Islet of Langerhans (tissue), 1 donor: ENCODE results near the gene USP49.
"Not testable (repeated sequence)": the region's sequence is repeated elsewhere in the genome, so short reads cannot be mapped to it uniquely, and the experiment has no call there.

Source experiments
- FAIRE-seq: peaks from one replicate; lab custom pipeline; 2011; peaks lifted over from hg19 to GRCh38; lab: Jason Lieb, UNC

Gene USP49

DNA sequence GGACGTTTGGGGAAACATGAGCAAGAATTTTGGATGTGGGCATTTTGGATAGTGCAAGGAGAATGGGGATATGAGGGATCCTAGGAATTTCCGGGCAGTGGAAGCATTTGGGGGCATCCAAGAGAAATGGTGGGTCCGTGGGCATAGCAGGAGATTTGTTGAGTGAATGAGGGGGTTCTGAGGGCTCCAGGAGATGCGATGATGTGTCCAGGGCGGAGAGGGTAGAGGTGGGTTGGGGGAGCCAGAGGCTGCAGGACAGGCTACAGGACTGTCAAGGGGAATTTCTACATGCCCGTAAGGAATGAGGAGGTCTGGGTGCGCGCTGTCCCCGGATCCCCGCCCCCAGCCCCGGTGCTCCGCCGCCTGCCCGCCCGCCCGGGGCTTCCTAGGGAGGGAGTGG lies 115.8 kb downstream of the USP49 start:
- FAIRE-seq = no peak

DNA sequence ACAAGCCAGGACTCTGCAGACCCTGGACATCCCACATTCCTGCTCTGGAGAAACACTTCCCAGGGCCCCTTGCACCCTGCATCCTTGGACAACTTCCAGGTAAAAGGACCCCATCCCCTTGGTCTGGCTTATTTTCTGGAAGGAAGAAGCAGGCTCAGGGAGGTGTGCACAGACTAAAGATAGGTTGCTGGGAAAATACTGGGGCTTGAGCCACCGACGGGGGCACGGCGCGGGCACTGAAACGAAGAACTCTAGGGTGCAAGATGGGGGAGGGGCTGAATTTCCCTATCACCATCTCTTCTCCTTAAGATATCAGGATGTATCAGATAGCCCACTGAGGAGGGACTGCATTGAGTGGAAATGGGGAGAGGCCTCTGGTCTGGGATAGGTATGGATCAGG lies 116.3 kb downstream of the USP49 start:
- FAIRE-seq = no peak

DNA sequence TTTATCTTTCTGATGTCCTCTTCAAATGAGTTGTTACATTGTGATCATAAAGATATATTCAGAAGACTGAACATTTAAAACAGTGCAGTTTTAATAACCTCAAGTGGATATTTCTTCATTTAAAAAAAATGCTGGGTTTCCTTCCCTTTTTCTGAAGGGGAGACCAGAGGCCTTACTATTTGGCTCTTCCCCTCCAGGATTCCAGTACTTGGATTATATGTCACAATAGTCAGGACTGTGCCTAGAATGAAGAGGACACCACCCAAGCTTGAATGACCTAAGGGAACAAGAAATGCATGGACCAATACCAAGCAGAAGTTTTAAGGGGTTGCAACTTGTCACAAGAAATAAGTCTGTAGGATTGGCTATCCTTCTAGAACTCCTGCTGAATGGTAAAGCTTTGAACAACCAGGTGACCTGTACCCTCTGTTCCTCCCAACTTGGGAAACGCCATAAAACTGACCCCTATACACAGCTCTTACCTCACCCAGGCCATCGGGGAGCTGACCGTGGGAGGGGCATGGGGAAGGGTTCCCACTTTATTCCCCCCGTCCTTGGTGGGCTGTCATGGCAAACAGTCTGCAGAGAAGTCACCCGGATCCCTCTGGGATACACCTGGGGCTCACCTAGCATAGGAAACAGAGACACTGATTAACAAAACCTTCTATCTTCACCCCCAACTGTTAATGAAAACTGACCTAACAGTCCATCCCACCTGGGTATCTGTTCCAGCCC lies 117.5 kb downstream of the USP49 start:
- FAIRE-seq = no peak

DNA sequence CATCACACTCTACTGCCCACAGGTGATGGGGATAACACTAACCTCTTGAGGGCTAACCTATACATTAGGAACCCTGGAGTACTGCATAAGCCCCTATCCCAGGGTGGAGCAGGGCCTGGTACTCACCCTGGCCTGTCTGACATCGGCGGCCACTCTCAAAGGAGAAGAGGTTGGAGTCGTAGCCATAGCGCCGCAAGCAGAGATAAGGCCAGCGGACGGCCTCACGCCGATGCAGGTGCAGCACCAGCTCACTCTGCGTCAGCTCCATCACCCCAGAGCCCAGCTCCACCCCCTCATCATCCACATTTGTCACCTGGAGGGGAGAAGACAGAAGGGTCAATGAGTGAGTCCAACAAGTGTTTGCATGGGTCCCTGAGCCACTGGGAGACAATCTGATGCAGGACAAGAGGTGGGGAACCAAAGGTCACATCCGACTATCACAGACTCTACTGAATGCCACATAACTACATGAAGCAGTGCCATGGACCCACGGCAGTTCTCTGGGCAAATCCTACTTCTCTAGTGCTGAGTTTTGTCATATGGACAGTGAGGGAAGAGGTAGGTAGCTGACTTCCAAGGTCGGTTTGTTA lies 119.8 kb downstream of the USP49 start:
- no peak for FAIRE-seq

DNA sequence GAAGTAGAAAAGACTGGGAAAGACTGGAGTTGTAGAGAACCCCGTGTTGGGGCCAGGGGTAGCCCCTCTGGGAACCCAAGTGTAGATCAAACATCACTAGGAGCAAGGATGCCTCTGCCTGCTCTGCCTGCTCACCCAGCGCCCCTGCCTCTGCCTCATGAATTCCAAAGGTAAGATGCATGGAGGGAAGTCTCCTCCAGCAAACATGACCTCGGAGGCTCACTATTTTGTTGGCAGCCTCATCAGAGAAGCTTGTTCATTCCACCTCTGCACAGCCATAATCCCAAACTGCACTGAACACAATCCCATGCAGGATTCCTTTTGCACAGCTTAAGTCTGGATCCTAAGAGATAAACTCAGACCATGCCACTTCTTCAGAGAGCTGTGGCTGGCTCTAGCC lies 120.3 kb downstream of the USP49 start:
- FAIRE-seq = no peak

DNA sequence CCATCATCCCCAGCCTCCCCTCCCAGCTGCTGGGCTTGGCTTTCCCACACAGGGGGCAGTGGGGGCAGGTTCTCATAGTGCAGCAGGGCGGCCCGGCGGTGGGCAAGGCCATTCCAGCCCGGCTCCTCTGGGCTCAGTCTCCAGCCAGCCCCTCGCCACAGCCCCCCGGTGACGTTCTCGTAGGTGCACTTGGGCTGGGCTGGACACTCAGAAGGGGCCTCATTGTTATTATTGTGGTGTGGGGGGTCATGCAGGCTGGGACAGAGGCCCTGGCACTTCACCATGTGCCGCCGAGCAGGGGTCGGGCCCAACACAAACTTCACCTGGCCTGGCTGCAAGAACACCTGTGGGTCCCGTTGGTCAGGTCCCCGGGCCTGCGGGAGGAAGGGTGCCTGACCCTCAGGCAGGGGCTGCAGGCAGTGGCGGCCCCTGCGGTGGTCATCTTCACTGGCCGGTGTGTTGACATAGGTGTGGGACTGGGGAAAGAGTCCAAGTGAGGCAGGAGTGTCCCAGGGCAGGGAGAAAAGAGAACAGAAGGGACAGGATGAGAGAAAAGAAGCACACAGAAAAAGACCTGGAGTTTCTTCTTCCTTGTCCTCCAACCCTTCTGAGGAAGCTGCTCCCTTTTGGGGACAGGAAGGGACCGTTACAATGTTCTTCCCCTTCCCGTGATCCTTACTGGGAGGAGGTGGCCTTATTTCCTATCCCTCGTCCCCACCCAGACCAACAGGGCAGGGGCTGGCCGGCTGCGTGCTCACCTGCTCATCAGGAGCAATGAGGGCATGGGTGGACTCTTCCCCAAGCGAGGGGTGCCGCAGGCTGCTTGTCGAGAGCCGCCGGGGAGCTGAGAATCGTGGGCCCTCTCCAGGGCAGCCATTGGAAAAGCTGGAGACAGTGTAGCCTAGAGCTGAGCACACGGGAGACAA lies 123.9 kb downstream of the USP49 start:
- FAIRE-seq = no peak

DNA sequence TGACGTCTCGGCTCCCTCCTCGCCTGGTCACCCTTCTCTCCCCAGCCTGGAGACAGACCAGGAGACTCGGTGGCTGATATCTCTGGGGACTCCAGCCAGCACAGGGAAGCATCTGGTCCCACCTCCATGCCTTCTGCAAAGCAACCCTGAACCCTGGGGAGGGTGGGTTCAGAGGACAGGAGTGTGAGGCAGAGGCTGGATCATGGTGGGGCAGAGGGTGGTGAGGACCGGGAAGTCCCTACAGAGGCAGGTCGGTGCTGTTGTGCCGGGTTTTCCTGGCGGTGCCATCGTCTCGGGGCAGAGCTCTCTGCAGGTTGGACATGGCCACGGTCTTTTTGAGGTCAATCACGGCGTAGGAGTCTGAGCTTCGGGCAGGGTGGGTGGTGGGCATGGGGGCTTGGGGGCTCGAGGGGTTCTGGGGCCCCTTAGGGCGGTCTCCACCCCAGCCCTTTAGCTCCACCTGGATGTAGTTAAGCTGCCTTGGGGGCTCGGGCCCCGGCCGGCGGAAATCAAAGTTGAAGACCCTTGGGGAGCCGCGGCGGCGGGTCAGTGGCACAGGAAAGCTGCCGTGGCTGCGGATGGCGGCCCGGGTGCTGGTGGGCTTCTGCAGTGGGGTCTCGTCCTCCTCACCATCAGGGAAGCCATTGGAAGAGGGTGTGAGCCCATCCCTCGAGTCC lies 124.7 kb downstream of the USP49 start:
- no peak for FAIRE-seq

DNA sequence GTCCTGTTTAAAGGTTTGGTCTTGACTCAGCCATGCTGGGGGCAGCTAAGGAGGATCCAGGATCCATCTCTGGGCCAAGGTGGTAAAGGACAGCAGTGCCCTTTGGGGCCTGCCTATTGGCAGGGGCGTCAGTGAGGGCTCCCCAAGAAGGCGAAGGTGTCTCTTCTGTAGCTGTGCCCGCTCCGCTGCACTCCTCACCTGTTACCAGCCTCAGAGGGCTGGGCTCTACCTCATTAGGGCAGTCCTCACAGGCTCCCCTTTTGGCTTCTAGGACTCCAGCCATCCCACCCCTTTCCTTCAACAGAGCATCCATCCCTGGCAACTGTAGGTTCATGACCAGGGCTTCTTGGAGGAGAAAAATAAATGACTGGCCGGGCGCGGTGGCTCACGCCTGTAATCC lies 125.8 kb downstream of the USP49 start:
- FAIRE-seq = no peak

DNA sequence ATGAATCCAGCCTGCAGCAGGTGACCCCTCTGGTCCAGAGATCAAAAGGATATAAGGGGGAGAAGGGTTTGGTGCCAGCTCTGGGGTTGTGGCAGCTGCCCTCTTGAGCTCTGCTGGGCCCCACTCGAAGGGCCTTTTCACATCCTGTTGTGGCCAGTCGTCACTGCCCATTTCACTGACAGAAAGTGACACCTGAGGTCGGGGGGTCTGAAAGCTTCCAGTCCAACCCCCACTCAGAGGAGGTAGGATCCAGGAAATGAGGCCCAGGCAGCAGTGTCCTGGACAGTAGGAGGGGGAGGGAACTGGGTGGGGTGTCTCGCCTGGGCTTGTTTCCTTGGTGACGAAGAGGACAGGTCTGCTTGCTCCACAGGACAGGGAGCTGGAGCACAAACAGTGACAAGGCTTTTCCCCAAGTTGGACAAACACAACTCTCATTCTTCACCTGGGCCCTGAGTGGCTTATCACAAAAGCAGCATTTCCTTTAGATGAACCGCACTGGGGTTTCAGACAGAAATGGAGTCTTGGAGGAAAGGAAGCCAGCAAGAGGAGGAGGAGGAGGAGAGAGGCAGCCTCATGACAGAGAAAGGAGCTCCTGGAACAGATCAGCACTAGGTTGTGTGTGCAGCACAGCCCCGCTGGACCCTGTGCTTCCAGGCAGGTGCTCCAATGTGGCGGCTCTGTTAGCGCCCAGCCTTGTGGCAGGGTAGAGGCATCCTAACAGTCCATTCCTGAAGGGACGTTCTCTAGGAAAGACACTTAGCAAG lies 126.4 kb downstream of the USP49 start:
- no peak for FAIRE-seq

DNA sequence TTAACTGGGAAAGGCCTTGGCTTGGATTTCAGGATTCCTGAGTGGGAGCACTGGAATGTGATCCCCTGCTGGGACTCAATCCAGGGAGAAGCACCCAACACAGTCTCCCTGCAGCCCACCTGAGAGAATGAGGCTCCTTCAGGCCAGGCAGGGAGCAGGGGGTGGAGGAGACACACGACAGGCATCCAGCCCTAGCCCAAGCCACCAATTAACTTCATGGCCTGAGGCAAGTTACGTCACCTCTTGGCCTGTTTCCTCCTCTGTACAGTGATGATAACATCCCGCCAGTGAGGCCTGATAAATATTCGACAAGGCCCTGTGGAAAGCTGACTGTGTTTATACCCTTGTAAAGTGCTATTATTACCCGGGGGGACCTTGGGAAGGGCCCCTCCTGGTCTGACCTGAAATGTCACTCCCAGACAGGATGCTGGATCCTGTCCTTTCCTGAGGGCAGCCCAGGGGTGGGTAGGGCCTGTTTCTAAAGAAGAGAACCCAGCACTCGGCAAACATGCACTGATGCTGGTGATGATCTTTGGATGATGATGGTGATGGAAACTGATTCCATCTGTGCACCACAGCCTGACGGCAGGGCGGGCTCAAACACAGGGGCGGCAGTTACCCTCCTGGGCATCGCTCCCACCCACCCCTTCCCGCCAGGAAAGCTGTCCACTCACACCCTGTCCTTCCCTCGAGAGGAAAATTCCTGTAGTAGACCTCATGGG lies 127.9 kb downstream of the USP49 start:
- FAIRE-seq = no peak

DNA sequence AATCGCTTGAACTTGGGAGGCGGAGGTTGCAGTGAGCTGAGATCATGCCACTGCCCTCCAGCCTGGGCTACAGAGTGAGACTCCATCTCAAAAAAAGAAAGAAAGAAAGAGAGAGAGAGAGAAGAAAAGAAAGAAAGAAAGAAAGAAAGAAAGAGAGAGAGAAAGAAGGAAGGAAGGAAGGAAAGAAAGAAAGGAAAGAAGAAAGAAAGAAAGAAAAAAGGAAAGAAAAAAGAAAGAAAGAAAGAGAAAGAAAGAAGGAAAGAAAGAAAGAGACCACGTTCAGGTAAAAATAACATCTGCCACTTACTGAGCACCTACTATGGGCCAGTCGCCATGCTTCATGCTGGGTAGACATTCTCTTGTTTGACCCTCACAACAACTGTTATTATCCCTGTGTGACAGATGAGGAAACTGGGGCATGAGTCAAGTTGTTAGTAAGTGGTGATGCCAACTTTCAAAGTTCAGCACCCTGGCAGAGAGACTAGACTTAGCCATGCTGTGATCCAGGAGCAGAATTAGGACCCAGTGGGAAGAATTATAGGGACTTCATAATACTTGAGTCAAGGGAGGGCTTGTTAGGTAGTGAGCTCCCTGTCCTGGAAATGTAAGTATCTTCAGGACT lies 129.0 kb downstream of the USP49 start:
- FAIRE-seq = not testable (repeated sequence)

DNA sequence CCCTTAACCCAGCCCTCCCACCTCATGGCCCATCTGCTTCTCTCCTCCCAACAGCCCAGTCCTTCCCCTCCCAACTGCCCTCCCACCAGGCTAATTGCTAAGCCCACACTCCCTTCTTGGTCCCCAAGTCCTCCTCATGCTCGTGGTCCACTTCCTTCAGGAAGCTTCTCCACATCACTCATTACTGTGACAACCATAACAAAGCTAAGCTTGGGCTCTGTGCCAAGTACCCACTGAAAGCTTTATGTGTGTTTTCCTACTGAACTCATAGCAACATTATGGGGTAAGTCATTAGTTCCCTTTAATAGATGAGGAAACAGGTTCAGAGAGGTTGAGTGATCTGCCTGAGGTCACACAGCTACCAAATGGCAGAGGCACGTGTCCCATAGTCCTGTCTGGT lies 131.7 kb downstream of the USP49 start:
- no peak for FAIRE-seq

DNA sequence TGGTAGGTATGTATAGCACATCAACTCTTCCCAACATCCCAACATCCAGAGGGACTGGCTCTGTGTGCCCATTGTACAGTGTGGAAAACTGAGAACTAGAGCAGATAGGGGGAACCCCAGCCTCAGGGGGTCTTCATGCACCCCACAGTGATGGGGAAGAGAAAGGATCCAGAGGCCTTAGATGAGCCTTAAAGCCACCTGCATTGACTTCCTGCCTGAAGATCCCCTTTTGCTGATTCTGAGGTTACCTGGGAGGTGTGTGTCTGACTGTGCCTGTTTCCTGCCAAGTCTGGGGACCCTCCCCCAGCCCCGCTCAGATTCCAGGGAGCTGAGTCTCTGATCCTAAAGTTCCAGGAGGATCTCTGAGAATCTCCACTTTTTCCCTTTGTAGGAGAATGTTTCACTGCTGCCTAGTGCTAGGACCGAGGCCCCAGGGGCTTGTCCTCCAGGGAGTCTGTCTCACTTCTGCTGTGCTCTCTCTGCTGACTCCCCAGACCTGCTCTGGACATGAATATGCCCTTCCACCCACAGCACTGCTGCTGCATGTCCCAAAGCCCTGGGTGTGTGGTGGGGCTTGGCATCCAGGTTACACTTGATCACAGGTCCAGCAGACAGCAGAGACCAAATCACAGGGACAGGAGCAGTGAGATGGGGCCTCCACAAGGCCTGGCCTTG lies 135.1 kb downstream of the USP49 start:
- FAIRE-seq = no peak

DNA sequence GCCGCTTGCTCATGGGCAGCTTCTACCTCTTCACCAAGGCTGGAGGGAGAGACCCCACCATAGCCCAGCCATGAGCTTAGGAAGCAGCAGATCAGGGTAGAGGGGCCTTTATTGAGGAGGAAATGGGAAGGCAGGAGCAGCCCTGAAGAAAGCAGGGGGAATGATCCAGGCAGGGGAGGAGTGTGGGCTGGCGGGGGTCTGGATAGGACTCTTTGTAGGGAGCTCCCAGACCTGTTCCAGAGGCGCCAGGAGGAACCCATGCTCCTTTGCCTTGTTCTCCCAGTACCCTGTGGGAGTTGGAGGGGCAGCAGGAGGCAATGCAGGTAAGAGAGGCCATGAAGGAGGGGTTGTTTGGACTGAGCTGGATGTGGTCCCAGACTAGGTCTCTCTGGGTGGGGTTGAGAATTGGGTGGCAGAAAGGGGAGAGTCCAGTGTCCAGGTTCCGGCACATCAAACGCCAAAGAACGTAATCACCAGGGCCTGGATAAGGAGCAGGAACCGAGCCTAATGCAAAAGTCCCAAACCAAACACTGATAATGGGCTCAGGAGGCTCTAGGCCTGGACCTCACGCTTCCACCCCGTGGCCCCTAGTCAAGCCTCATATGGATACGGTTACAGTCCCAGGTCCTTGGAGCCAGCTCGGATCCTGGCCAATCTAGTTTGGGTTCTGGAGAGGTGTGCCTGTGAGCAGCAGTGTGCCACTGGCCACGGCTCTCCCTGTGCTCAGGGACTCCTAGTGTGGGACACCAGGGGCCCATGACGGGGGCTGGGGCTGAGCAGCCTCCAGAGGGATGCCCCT lies 135.9 kb downstream of the USP49 start:
- FAIRE-seq = no peak

DNA sequence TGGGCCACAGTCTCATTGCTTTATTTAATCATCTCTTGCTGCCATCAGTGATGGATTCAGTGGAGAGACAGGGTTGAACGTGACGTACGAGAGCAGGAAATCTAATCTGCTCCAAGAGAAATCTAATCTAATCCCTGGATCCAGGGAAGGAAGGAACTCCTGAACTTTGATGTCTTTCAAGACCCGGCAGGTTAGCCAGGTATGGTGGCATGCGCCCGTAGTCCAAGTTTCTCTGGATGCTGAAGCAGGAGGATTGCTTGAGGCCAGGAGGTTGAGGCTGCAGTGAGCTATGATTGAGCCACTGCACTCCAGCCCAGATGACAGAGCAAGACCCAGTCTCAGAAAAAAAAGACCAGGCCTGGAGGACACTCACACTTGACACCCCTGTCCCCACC lies 136.5 kb downstream of the USP49 start:
- no peak for FAIRE-seq

DNA sequence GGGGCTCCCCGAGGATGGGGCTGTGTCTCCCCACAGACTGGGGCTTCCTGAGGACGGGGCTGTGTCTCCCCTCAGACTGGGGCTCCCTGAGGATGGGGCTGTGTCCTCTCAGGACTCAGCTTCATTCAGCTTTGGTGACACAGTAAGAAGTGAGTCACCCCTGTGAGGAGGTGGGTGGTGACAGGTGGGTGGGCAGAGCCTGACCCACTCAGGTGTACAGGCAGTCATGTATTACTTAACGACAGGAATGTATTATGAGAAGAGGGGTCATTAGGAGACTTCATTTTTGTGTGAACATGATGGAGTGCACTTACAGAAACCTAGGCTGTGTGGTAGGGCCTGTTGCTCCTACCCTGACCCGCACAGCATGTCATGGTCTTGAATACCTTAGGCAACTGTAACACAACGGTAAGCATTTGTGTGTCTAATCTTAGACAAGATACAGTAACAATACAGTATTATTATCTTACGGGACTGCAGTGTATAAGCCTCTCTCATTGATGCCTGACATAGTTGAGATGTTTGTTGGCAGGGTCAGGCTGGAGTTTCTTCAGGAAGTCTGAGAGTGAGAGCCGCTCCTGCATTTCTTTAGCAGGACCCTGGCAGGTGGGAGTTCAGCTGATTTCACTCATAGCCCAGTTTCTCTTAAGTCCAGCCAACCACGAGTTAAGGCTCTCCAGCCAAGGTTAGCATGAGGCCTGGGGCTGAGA lies 137.1 kb downstream of the USP49 start:
- no peak for FAIRE-seq

DNA sequence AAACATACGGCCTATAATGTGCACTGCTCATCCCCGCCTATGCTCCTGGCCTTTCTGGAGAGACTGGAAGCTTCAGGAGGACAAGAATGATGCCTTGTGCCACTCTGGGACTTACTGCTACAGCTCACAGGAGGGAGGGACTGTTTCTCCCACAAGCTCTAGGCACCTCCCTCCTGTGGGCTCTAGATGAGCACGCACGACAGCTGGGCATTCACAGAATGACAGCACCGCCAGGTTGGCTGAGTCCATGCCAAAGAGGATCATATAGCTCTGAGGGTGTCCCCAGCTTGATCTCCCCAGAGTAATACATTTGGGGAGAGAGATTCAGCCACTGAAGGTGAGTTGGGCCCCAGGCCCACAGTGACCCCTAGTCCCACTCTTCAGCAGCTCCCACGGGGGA lies 137.9 kb downstream of the USP49 start:
- FAIRE-seq = no peak

DNA sequence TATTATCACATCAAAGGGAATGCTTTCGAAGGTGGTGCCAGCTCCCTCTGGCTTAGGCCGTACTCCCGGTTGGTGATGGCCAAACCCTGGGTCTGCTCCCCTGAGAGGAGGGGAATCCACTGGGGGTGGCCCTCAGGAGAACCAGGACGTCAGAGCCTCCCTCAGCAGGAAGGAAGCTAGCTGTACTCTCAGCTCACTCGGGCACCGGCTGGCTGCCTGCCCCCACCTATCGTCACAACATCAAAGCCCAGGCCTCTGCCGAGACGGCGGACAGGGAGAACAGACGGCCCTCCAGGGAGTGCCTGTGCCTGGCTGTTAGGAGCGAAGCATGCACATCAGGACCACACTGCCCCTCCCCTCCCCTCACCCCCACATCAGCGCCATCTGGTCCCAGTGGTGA lies 138.8 kb downstream of the USP49 start:
- FAIRE-seq = no peak

DNA sequence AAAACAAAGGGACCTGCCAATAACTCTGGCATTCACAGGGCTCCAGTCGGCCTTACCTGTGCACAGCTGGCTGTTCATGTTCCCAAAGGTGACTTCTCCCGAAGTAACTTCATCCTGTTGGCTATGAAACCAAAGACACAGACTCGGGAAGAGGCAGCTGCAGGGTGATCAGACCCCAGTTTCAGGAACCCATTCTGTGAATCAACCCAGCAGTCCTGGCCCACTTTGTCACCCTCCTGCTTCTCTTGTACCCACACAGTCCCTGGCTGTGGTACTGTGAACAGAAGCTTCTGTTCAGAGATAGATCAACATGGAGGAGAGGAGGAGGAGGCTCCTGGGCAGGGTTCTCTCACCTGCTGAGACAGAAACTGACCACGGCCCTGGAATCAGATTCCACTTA lies 139.3 kb downstream of the USP49 start:
- no peak for FAIRE-seq
